ENCODE results near the gene COG7.

COG7 gene

DNA sequence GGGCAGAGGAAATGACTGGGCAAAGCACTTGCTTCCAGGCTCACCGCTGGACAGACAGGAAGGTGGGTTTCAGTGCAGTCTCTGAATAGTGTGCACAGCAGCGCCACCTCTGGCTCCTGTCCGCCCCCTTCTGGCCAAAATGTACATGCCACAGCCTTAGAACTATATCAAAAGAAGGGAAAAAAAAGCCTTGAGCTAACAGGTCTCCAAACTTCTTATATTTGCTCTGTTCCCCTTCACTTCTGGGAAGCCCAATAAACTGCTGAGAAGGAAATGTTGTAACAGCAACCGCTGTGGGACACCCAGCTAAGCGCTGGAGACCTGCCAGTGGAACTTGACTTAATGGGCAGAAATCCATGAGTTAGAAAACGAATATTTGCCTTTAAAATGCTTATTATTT is 17.5 kb downstream of the COG7 start:
- Histone ChIP-seq H3K27ac (ENCODE audit: low read depth, low read length, severe bottlenecking) (no peak overlapping the region), H3K9me3 (ENCODE audit: control insufficient read depth, low read length) (no peaks in the 10 kb centered on the region), H3K4me1 (ENCODE audit: control insufficient read depth, insufficient read depth, low read length, poor library complexity, severe bottlenecking) (no peaks in the 10 kb centered on the region), H3K36me3 (ENCODE audit: control insufficient read depth, insufficient read depth, low read length) (peaks cover 51% of the 10 kb centered on the region), H3K4me3 (ENCODE audit: extremely low read depth, insufficient read depth, low read length, poor library complexity, severe bottlenecking) (no peak overlapping the region)
- WGBS, 2 experiments (ENCODE audit: insufficient coverage in 2 of 2) = 24 to 36% methylated on average over 1 to 4 of the region's 6 CpGs

DNA sequence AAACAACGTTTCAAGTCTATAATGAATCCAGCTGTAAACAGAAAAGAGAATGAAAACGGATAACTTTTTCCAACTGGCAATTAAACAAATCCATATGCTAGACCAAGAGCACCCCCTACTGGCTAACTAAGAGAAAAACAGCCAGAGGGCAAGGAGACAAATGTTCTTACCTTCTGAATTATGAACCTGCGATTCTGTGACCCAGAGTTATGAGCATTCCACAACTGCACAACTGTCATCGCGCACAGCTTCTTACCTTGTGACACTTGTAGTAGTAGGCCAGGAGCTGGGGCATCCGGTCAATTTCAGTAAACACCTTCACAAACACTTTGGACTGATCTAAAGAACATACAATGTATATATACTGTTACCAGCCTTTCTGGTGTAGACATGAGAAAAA is 18.6 kb downstream of the COG7 start:
- no peaks in the 10 kb centered on the region for H3K4me1 ChIP-seq (ENCODE audit: control insufficient read depth, insufficient read depth, low read length, poor library complexity, severe bottlenecking)
- H3K9me3 ChIP-seq (ENCODE audit: control insufficient read depth, low read length) = no peaks in the 10 kb centered on the region
- WGBS, 2 experiments (ENCODE audit: insufficient coverage in 2 of 2) = 24 to 71% methylated on average over 1 to 3 of the region's 6 CpGs
- H3K27ac ChIP-seq (ENCODE audit: low read depth, low read length, severe bottlenecking) = no peak overlapping the region
- H3K4me3 ChIP-seq (ENCODE audit: extremely low read depth, insufficient read depth, low read length, poor library complexity, severe bottlenecking) = no peak overlapping the region
- peaks cover 46% of the 10 kb centered on the region for H3K36me3 ChIP-seq (ENCODE audit: control insufficient read depth, insufficient read depth, low read length)

DNA sequence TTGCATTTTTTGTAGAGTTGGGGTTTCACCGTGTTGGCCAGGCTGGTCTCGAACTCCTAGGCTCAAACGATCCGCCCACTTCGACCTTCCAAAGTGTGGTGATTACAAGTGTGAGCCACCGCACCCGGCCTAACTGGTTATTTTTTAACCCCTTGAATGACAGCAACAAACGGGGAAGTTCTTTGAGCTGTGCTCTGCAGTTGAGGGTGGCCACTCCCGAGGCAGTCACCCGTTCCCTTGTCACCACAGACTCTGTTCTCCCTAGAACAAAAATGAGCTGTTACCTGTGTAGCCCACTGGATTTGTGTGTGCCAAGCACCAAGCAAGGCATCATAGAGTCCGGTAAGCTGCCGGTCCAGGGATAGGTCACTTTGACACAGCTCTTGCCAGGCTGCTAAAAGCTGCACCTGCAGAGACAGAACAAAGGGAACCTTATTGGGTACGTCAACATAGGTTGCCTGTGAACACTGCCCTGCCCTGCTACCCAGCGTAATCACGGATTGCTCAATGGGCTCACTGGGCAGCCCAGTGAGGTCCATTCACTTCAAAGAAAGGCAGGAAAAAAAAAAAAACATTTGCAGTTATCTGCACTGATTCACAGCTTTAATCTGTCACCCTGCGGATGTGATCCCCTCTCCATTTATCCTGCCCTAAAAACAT is 19.6 kb downstream of the COG7 start:
- Histone ChIP-seq H3K36me3 (ENCODE audit: control insufficient read depth, insufficient read depth, low read length) (peaks cover 43% of the 10 kb centered on the region), H3K27ac (ENCODE audit: low read depth, low read length, severe bottlenecking) (no peak overlapping the region), H3K4me1 (ENCODE audit: control insufficient read depth, insufficient read depth, low read length, poor library complexity, severe bottlenecking) (no peaks in the 10 kb centered on the region), H3K4me3 (ENCODE audit: extremely low read depth, insufficient read depth, low read length, poor library complexity, severe bottlenecking) (no peak overlapping the region), H3K9me3 (ENCODE audit: control insufficient read depth, low read length) (no peaks in the 10 kb centered on the region)
- 94% methylated on average over 14 to 15 of the region's 16 CpGs for WGBS, 2 experiments (ENCODE audit: insufficient coverage in 2 of 2)

DNA sequence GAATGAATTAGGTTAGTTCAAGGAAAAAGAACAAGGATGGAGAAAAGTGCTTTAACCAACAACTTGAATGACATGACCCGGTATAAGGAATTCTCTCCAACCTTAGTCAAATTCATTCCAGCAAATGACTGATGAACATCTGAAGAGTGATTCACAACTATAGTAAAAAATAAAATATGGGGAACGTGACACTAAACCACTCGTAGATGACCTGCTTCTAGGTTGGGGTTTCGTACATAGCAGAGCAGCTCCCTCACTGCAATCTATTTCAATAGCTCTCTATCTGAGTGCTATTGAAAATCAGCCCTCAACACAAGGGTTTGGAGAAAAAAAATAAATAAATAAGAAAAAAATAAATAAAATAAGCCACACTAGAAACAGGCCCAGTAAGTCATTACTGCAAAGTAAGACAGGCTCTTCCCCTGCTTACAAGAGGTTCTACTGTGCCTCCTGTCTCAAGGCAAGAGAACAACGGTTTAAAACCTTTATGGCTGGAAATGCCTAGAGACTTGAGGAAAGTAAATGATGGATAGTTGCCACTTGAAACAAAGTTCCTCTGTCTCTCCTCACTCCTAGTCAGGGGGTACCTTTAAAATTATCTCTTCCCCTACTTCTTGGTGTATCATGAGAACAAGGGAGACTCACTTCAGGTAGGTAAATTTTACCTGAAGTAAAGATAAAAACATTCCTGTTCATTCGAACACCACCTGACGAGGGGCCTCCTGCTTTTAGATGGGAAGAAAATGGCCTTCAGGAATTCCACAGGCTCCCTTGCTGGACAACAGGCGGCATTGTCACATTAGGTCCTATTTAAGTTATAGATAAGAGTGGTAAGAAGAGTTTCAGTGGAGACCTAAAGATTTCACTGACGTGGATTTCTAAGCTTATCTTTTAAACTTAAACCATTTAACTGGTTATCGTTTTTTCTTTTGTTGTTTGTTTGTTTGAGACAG is 20.5 kb downstream of the COG7 start:
- no peaks in the 10 kb centered on the region for H3K4me1 ChIP-seq (ENCODE audit: control insufficient read depth, insufficient read depth, low read length, poor library complexity, severe bottlenecking)
- no peaks in the 10 kb centered on the region for H3K9me3 ChIP-seq (ENCODE audit: control insufficient read depth, low read length)
- H3K4me3 ChIP-seq (ENCODE audit: extremely low read depth, insufficient read depth, low read length, poor library complexity, severe bottlenecking) = no peak overlapping the region
- peaks cover 41% of the 10 kb centered on the region for H3K36me3 ChIP-seq (ENCODE audit: control insufficient read depth, insufficient read depth, low read length)
- WGBS, 2 experiments (ENCODE audit: insufficient coverage in 2 of 2) = 92 to 93% methylated on average over 2 to 3 of the region's 10 CpGs
- no peak overlapping the region for H3K27ac ChIP-seq (ENCODE audit: low read depth, low read length, severe bottlenecking)

DNA sequence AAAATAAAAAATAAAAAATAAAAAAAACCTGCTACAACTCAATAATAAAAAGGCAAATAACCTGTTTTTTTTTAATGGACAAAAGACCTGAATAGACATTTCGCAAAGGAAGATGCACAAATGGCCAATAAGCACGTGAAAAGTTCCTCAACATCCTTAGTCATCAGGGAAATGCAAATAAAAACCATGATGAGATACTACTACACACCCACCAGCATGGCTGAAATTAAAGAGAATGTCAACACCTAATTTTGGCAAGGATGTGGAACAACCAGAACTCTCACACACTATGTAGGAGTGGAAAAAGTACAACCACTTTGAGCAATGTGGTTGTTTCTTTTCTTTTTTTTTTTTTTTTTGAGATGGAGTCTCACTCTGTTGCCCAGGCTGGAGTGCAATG is 24.6 kb downstream of the COG7 start:
- 100% methylated on average over 1 of the region's 2 CpGs for WGBS, 2 experiments (ENCODE audit: insufficient coverage in 2 of 2)
- Histone ChIP-seq H3K36me3 (ENCODE audit: control insufficient read depth, insufficient read depth, low read length) (peaks cover 38% of the 10 kb centered on the region), H3K9me3 (ENCODE audit: control insufficient read depth, low read length) (no peaks in the 10 kb centered on the region), H3K4me1 (ENCODE audit: control insufficient read depth, insufficient read depth, low read length, poor library complexity, severe bottlenecking) (no peaks in the 10 kb centered on the region), H3K4me3 (ENCODE audit: extremely low read depth, insufficient read depth, low read length, poor library complexity, severe bottlenecking) (no peak overlapping the region), H3K27ac (ENCODE audit: low read depth, low read length, severe bottlenecking) (no peak overlapping the region)

DNA sequence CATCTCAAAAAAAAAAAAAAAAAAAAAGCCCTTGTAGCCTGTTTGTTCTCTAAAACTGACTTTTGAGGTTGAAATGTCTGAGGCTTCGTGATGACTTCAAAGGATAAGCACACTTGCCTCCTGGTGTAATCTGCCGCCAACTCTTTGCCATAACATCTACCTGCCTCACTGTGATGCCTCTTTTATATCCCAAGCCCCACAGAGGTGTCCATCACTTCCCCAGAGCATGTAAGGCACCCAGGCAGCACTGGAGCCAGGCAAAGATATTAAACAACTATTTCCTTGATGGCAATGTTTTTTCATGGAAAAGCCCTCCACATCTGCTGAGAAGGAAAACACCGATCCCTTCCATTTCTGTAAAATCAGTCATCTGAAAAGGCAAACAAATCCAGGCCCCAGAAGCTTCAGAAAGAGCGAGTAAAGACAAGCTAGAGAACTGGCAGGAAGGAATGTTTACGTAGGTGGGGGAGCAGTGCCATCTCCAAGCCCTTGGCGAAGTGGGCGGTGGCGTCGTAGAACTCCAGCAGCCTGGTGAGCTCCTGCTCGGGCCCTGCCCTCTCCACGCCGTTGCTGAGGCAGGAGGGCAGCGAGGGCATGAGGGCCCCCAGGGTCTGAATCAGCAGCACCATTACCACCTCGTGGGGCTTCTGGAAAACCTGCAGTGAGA is 28.6 kb downstream of the COG7 start:
- H3K36me3 ChIP-seq (ENCODE audit: control insufficient read depth, insufficient read depth, low read length) = peaks cover 20% of the 10 kb centered on the region
- H3K4me1 ChIP-seq (ENCODE audit: control insufficient read depth, insufficient read depth, low read length, poor library complexity, severe bottlenecking) = peaks cover 4% of the 10 kb centered on the region
- no peak overlapping the region for H3K27ac ChIP-seq (ENCODE audit: low read depth, low read length, severe bottlenecking)
- WGBS, 2 experiments (ENCODE audit: insufficient coverage in 2 of 2) = 93 to 95% methylated on average over 13 of the region's 14 CpGs
- H3K4me3 ChIP-seq (ENCODE audit: extremely low read depth, insufficient read depth, low read length, poor library complexity, severe bottlenecking) = no peak overlapping the region
- no peaks in the 10 kb centered on the region for H3K9me3 ChIP-seq (ENCODE audit: control insufficient read depth, low read length)

DNA sequence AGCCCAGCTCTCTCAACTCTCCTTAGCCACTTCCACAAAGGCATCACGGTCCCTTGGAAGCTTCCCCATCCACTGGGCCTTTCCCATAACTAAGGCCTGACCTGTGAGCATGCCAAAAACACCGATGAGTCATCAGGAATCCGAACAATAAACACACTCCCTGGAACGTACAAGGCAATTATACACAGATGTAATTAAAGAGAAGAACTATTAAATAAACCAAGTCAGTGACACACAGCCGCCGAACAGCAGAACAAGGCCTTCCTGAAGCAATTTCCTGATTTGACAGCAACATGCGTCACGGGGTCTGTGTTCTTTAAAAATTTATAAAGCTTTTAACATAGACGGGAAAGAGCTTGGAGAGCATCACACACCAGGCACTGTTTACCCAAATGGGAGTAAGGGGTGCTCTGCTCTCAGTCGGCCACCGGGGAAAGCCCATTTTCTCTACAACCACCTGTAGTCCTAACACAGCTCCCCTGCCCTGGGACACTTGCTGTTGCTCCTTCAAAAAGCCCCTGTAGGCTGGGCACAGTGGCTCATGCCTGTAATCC is 29.4 kb downstream of the COG7 start:
- no peaks in the 10 kb centered on the region for H3K9me3 ChIP-seq (ENCODE audit: control insufficient read depth, low read length)
- no peak overlapping the region for H3K4me3 ChIP-seq (ENCODE audit: extremely low read depth, insufficient read depth, low read length, poor library complexity, severe bottlenecking)
- WGBS, 2 experiments (ENCODE audit: insufficient coverage in 2 of 2) = 91 to 95% methylated on average over 2 to 9 of the region's 11 CpGs
- peaks cover 15% of the 10 kb centered on the region for H3K36me3 ChIP-seq (ENCODE audit: control insufficient read depth, insufficient read depth, low read length)
- H3K27ac ChIP-seq (ENCODE audit: low read depth, low read length, severe bottlenecking) = no peak overlapping the region
- peaks cover 4% of the 10 kb centered on the region for H3K4me1 ChIP-seq (ENCODE audit: control insufficient read depth, insufficient read depth, low read length, poor library complexity, severe bottlenecking)

DNA sequence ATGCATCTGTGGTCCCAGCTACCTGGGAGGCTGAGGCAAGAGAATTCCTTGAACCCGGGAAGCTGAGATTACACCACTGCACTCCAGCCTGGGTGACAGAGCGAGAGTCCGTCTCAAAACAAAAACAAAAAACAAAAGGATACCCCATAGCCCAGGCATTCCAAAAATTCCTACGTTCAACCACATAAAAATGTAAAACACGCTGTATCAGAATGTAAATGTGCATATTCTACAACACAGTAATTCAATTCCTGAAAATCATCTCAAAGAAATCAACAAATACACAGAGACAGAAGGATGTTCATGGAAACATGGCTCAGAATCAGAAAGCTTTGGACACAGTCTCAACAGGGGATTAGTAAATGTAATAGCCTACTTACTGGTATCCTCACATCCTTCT is 33.0 kb downstream of the COG7 start:
- Histone ChIP-seq H3K4me1 (ENCODE audit: control insufficient read depth, insufficient read depth, low read length, poor library complexity, severe bottlenecking) (peaks cover 4% of the 10 kb centered on the region), H3K27ac (ENCODE audit: low read depth, low read length, severe bottlenecking) (no peak overlapping the region), H3K36me3 (ENCODE audit: control insufficient read depth, insufficient read depth, low read length) (peaks cover 24% of the 10 kb centered on the region), H3K9me3 (ENCODE audit: control insufficient read depth, low read length) (no peaks in the 10 kb centered on the region), H3K4me3 (ENCODE audit: extremely low read depth, insufficient read depth, low read length, poor library complexity, severe bottlenecking) (no peak overlapping the region)
- whole genome bisulfite sequencing, 2 experiments (ENCODE audit: insufficient coverage in 2 of 2) = 93 to 100% methylated on average over 1 to 5 of the region's 5 CpGs

DNA sequence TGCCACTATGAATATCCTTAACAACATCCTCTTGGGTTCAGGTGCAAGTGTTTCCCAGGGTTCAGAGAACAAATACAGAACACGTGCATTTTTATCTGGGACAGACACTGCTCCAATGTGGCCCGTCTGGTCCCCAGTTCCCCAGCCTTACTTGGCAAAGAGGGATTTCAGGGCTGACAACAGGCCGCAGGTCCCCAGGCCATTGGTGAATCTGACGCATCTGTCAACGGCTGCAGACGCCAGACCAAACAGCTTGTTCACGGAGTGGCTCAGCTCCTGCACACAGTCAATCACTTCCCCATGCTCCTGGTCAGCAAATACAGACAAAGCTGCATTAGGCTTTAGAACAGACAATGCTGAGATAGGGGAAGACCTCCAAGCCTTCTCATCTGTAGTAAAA is 36.2 kb downstream of the COG7 start:
- H3K9me3 ChIP-seq (ENCODE audit: control insufficient read depth, low read length) = no peaks in the 10 kb centered on the region
- peaks cover 1% of the 10 kb centered on the region for H3K4me1 ChIP-seq (ENCODE audit: control insufficient read depth, insufficient read depth, low read length, poor library complexity, severe bottlenecking)
- H3K36me3 ChIP-seq (ENCODE audit: control insufficient read depth, insufficient read depth, low read length) = peaks cover 37% of the 10 kb centered on the region
- 83 to 92% methylated on average over 6 to 7 of the region's 7 CpGs for WGBS, 2 experiments (ENCODE audit: insufficient coverage in 2 of 2)
- no peak overlapping the region for H3K27ac ChIP-seq (ENCODE audit: low read depth, low read length, severe bottlenecking)
- no peak overlapping the region for H3K4me3 ChIP-seq (ENCODE audit: extremely low read depth, insufficient read depth, low read length, poor library complexity, severe bottlenecking)

DNA sequence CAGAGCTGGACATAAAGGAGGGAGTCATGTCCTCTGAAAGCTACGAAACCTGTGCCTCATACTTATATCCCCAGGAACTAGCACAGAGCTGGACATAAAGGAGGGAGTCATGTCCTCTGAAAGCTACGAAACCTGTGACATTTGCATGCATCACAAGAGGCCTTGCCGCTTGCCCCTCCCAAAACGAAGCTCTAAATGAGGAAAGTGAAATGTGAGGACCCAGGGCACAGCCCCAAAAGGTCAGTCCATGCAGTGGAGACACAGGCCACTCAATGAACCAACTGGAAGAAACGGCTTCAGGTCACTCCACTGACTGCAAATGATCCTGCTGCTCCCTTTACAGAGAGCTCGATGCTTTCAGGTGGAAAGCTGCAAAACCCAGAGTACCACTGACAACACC is 38.3 kb downstream of the COG7 start:
- Histone ChIP-seq H3K9me3 (ENCODE audit: control insufficient read depth, low read length) (no peaks in the 10 kb centered on the region), H3K4me1 (ENCODE audit: control insufficient read depth, insufficient read depth, low read length, poor library complexity, severe bottlenecking) (no peaks in the 10 kb centered on the region), H3K4me3 (ENCODE audit: extremely low read depth, insufficient read depth, low read length, poor library complexity, severe bottlenecking) (no peak overlapping the region), H3K36me3 (ENCODE audit: control insufficient read depth, insufficient read depth, low read length) (peaks cover 46% of the 10 kb centered on the region), H3K27ac (ENCODE audit: low read depth, low read length, severe bottlenecking) (no peak overlapping the region)
- WGBS, 2 experiments (ENCODE audit: insufficient coverage in 2 of 2) = 80 to 93% methylated on average over 5 to 6 of the region's 6 CpGs

Data from mesodermal cell (in vitro differentiated cells).